SK-N-SH (cell line): ENCODE measurements around the gene PLGRKT. TPM values are rescaled to one million over a fixed set of nuclear protein-coding genes. Genes with fewer than 3 reads are reported as not detected.

Experiments
- CTCF ChIA-PET: fragments of 300-600, 350-600 bp; formaldehyde crosslinking; extraction: SDS; loops from one replicate; lab custom pipeline; 2021; lab: Yijun Ruan, JAX
- POLR2A ChIA-PET: fragments of 350-600 bp; sonication (Branson Sonifier 250); formaldehyde crosslinking; extraction: SDS; loops from one replicate; lab custom pipeline; 2020; ENCODE audit warnings: antibody characterized with exemption, inconsistent platforms; lab: Yijun Ruan, JAX
- DNase-seq: peaks from one replicate; pipeline ENCODE4 v3.0.0; 2012
- H2AFZ ChIP-seq: fragments of 200-600 bp; sonication (generic); 2 replicates; pipeline ENCODE4 v1.8.1; 2016; ENCODE audit warnings: antibody characterized with exemption, mild to moderate bottlenecking, low read depth
- H3F3A ChIP-seq: fragments of 200-600 bp; sonication (generic); replicated peaks from 2 replicates; pipeline ENCODE3; 2016; ENCODE audit warnings: antibody characterized with exemption, mild to moderate bottlenecking; ENCODE audit not compliant: insufficient read depth
- H3K27ac ChIP-seq, 2 experiments: fragments of 200-500 bp in 1 of 2; fragments of 200-600 bp in 1 of 2; sonication (Bioruptor generic) in 1 of 2; sonication (generic), shearing (Covaris generic) in 1 of 2; 2 replicates each; pipeline versions ENCODE4 v1.5.1 to v1.6.1; 2014 to 2016; ENCODE audit warnings: low read depth in 2 of 2, inconsistent platforms in 1 of 2, low read length in 1 of 2, mild to moderate bottlenecking in 1 of 2, mixed read lengths in 1 of 2
- H3K27me3 ChIP-seq: fragments of 200-600 bp; sonication (generic), shearing (Covaris generic); 2 replicates; pipeline ENCODE4 v1.6.1; 2016; ENCODE audit warnings: mixed run types; ENCODE audit not compliant: insufficient read depth
- H3K36me3 ChIP-seq, 2 experiments: fragments of 200-500 bp in 1 of 2; fragments of 200-600 bp in 1 of 2; sonication (Bioruptor generic) in 1 of 2; sonication (generic) in 1 of 2; replicated peaks in 1 of 2; 2 replicates each; pipeline versions ENCODE3 to v1.5.1; 2014 to 2016; ENCODE audit warnings: low read length in 1 of 2, mild to moderate bottlenecking in 1 of 2; ENCODE audit not compliant: insufficient read depth in 2 of 2, control insufficient read depth in 1 of 2
- H3K4me1 ChIP-seq, 2 experiments: fragments of 200-500 bp in 1 of 2; fragments of 200-600 bp in 1 of 2; sonication (Bioruptor generic) in 1 of 2; sonication (generic), shearing (Covaris generic) in 1 of 2; 2 replicates each; pipeline versions ENCODE4 v1.5.1 to v1.6.1; 2014 to 2016; ENCODE audit warnings: low read depth in 1 of 2, low read length in 1 of 2, mixed run types in 1 of 2; ENCODE audit not compliant: insufficient read depth in 2 of 2, control insufficient read depth in 1 of 2
- H3K4me2 ChIP-seq: fragments of 200-600 bp; sonication (generic), shearing (Covaris generic); 2 replicates; pipeline ENCODE4 v1.6.1; 2017; ENCODE audit warnings: mixed run types
- H3K4me3 ChIP-seq, 2 experiments: fragments of 200-500 bp in 1 of 2; fragments of 200-600 bp in 1 of 2; sonication (Bioruptor generic) in 1 of 2; sonication (generic), shearing (Covaris generic) in 1 of 2; 2 replicates each; pipeline versions ENCODE4 v1.5.1 to v1.8.1; 2014 to 2016; ENCODE audit warnings: low read depth in 2 of 2, inconsistent platforms in 1 of 2, low read length in 1 of 2, mild to moderate bottlenecking in 1 of 2, mixed read lengths in 1 of 2, moderate library complexity in 1 of 2
- H3K79me2 ChIP-seq: fragments of 200-600 bp; sonication (generic); 2 replicates; pipeline ENCODE4 v1.8.1; 2017; ENCODE audit warnings: mild to moderate bottlenecking; ENCODE audit not compliant: insufficient read depth
- H3K9ac ChIP-seq: fragments of 200-600 bp; sonication (generic); 2 replicates; pipeline ENCODE4 v1.6.1; 2017; ENCODE audit warnings: mixed run types
- H3K9me2 ChIP-seq: fragments of 200-600 bp; sonication (generic); 2 replicates; pipeline ENCODE4 v1.6.1; 2017; ENCODE audit warnings: mixed run types
- H3K9me3 ChIP-seq: fragments of 200-600 bp; sonication (generic); 2 replicates; pipeline ENCODE4 v1.6.1; 2017; ENCODE audit warnings: mixed run types, mild to moderate bottlenecking, moderate library complexity
- H4K20me1 ChIP-seq: fragments of 200-600 bp; sonication (generic); 2 replicates; pipeline ENCODE4 v1.6.1; 2017; ENCODE audit warnings: mild to moderate bottlenecking, mixed run types; ENCODE audit not compliant: insufficient read depth
- CTCF ChIP-seq: fragments of 200-600 bp; sonication (generic); IDR thresholded peaks from 2 replicates; pipeline ENCODE4 v1.6.1; 2017; ENCODE audit warnings: antibody characterized with exemption, mild to moderate bottlenecking, moderate library complexity
- EZH2phosphoT487 ChIP-seq: fragments of 200-600 bp; sonication (generic); IDR thresholded peaks from 2 replicates; pipeline ENCODE4 v1.6.1; 2017; ENCODE audit warnings: low read depth, mixed run types, mild to moderate bottlenecking, antibody characterized with exemption, moderate library complexity, borderline replicate concordance
- FOSL2 ChIP-seq: IDR thresholded peaks from 2 replicates; pipeline ENCODE4 v1.4.0; 2012; ENCODE audit warnings: low read depth, mild to moderate bottlenecking, moderate library complexity, borderline replicate concordance
- JUND ChIP-seq: IDR thresholded peaks from 2 replicates; pipeline ENCODE4 v1.4.0; 2012
- RAD21 ChIP-seq: IDR thresholded peaks from 2 replicates; pipeline ENCODE4 v1.6.1; 2012; ENCODE audit warnings: mild to moderate bottlenecking, low read length
- REST ChIP-seq: IDR thresholded peaks from 2 replicates; pipeline ENCODE4 v1.6.1; 2012; ENCODE audit warnings: mild to moderate bottlenecking, low read depth, low read length, moderate library complexity
- RFX5 ChIP-seq: IDR thresholded peaks from 2 replicates; pipeline ENCODE4 v1.6.1; 2012; ENCODE audit warnings: mild to moderate bottlenecking, improper control_type of control experiment, low read length
- SMC3 ChIP-seq: IDR thresholded peaks from 2 replicates; pipeline ENCODE4 v1.6.1; 2012; ENCODE audit warnings: low read depth, low read length, improper control_type of control experiment
- TAF1 ChIP-seq: IDR thresholded peaks from 2 replicates; pipeline ENCODE4 v1.6.1; 2012; ENCODE audit warnings: low read depth, mild to moderate bottlenecking, low read length, moderate library complexity, borderline replicate concordance
- TEAD4 ChIP-seq: IDR thresholded peaks from 2 replicates; pipeline ENCODE4 v1.4.0; 2012; ENCODE audit warnings: mild to moderate bottlenecking, borderline replicate concordance; ENCODE audit not compliant: insufficient read depth
- USF2 ChIP-seq: fragments of 150-350 bp; IDR thresholded peaks from 2 replicates; pipeline ENCODE4 v1.6.1; 2017; ENCODE audit warnings: antibody characterized with exemption, low read length, low read depth, borderline replicate concordance
- YY1 ChIP-seq: IDR thresholded peaks from 2 replicates; pipeline ENCODE4 v1.4.0; 2012; ENCODE audit warnings: low read depth, mild to moderate bottlenecking
- WGBS: methylation state at CpG from one replicate; pipeline ENCODE4 v1.1.6; 2017; ENCODE audit warnings: low lambda C conversion rate; 5-methylcytosine and 5-hydroxymethylcytosine counted together
- polyA plus RNA-seq, 3 experiments: library from polyadenylated mRNA; depleted of rRNA; stranded (reverse); fragments of >200 nt; gene quantifications; 2 replicates each; pipeline ENCODE4 v1.2.3, GENCODE V29; 2012

The PLGRKT gene
- polyA plus RNA-seq, 1 of the 3 experiments (the other 2 are of a cell fraction), result 11.4 TPM

GRCh38 chr9:5389109-5389732 lies 48.5 kb downstream of the PLGRKT start (continued):
- no peak for TF ChIP-seq REST
- TF ChIP-seq TAF1, result no peak
- no peak for TF ChIP-seq YY1
- no peak for TF ChIP-seq CTCF
- TF ChIP-seq RFX5, result no peak

- Histone ChIP-seq H3K4me1 (peaks cover 0 to 15% of the 10 kb centered on the region in 2 experiments; a peak in 3 of 4 replicates), H3K79me2 (no peaks in the 10 kb centered on the region), H3K27ac (no peak overlapping the region), H2AFZ (no peak overlapping the region), H3K27me3 (no peaks in the 10 kb centered on the region), H3K4me2 (no peak overlapping the region), H3K4me3 (no peak overlapping the region), H3K9me3 (no peaks in the 10 kb centered on the region), H4K20me1 (no peaks in the 10 kb centered on the region), H3K36me3 (no peaks in the 10 kb centered on the region), H3K9ac (no peak overlapping the region), H3K9me2 (no peaks in the 10 kb centered on the region), H3F3A (peaks cover 15% of the 10 kb centered on the region)
- DNase-seq, result no peak
- WGBS, result 92% methylated on average over 5 of the region's 5 CpGs
- POLR2A ChIA-PET, result no interaction called here
- CTCF ChIA-PET, result no interaction called here
- no peak for TF ChIP-seq USF2
- TF ChIP-seq TEAD4, result no peak
- TF ChIP-seq RFX5, result no peak
- no peak for TF ChIP-seq JUND
- no peak for TF ChIP-seq FOSL2
- no peak for TF ChIP-seq RAD21
- no peak for TF ChIP-seq EZH2phosphoT487
- no peak for TF ChIP-seq SMC3
Measured at GRCh38 chr9:5388026-5388819, 49.5 kb downstream of the PLGRKT start.
